ENCODE measurements around the gene PGM3.

The PGM3 gene

DNA sequence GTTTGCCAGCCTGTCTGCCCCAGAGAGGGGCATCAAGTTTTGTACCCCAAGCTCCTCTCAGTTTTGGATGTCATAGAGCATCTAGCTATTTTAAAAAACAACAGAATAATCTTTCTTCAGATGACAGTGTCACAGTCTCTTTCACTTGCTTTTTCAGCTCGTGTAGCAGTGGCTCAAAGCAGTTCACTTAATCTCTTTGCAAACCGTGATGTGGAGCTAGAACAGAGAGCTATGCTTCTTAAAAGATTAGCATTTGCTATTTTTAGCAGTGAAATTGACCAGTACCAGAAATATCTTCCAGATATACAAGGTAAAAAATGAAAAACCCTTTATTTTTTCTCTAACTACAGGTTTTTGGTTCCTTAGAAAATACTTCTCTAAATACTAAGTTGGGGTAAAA is 37.3 kb downstream of the PGM3 start:
- Mint-ChIP-seq H3K27ac (no peak overlapping the region), H3K27me3 (no peaks in the 10 kb centered on the region), H3K4me3 (no peak overlapping the region), H3K9me3 (no peaks in the 10 kb centered on the region), H3K4me1 (ENCODE audit: low read depth) (no peaks in the 10 kb centered on the region), H3K36me3 (ENCODE audit: low read depth) (peaks cover 80% of the 10 kb centered on the region)
- no peak for DNase-seq

DNA sequence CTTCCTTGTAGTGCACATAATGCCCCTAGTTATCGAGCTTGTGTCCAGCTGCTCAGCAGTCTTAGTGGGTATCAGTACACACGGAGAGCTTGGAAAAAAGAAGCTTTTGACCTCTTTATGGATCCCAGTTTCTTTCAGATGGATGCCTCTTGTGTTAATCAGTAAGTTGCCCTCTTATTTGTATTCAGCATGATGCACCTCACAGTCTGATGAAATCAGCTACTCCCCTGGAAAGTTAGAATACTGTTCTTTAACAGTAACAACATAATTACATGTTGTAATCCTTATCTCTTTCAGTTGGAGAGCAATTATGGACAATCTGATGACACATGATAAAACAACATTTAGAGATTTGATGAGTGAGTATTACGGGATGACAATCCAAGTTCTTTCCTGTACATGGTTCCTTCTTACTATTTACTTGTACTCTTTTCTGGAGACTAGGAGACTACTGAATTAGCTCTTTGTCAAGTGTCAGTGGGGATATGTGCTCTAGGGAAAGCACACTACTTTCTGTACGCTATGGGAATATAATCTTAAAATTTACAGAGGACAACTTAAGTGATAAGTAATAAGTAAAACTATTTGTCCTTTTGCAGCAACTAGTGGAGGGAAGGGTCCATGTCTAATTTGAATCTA is 39.1 kb downstream of the PGM3 start:
- Mint-ChIP-seq H3K4me3 (no peak overlapping the region), H3K9me3 (no peaks in the 10 kb centered on the region), H3K27ac (no peak overlapping the region), H3K27me3 (no peaks in the 10 kb centered on the region), H3K36me3 (ENCODE audit: low read depth) (peaks cover 78% of the 10 kb centered on the region), H3K4me1 (ENCODE audit: low read depth) (no peaks in the 10 kb centered on the region)
- no peak for DNase-seq

DNA sequence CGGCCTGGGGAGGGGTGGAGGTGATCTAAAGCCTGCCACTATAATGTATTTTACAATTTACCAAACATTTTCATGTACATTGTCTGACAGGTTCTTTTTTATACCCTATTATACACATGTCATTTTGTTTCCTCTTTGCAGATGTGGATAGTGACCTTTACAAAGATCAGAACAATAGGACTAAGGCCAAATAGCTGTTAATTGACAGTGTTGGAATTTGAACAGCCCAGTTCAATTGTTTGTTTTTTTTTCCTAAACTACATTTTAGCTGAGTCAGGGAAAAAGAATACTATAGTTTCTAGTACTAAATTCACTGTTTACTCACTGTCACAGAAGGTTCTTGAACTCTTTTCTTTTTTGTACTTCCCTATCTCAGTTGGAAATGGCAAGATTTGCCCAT is 40.2 kb downstream of the PGM3 start:
- no peaks in the 10 kb centered on the region for H3K9me3 Mint-ChIP-seq
- H3K4me1 Mint-ChIP-seq (ENCODE audit: low read depth): no peaks in the 10 kb centered on the region
- no peak overlapping the region for H3K4me3 Mint-ChIP-seq
- H3K36me3 Mint-ChIP-seq (ENCODE audit: low read depth): peaks cover 82% of the 10 kb centered on the region
- no peak overlapping the region for H3K27ac Mint-ChIP-seq
- no peaks in the 10 kb centered on the region for H3K27me3 Mint-ChIP-seq
- DNase-seq: no peak

DNA sequence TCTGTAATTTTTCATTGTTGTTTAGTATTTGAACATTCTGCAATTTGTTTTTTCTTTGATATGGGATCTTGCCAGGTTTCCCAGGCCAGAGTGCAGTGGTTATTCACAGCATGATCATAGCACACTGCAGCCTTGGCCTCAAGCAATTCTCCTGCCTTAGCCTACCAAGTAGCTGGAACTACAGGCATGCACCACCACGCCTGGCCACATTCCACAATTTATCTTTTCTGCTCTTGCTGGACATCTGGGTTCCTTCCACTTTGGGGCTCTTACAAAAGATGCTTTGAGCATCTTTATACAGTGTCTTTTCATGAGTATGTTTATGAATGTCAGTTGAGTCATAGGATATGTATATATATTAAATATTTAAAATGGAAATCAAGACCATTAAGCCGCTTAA is 42.0 kb downstream of the PGM3 start:
- Mint-ChIP-seq H3K4me3 (no peak overlapping the region), H3K36me3 (ENCODE audit: low read depth) (peaks cover 71% of the 10 kb centered on the region), H3K4me1 (ENCODE audit: low read depth) (no peaks in the 10 kb centered on the region), H3K27me3 (no peaks in the 10 kb centered on the region), H3K27ac (no peak overlapping the region), H3K9me3 (no peaks in the 10 kb centered on the region)
- no peak for DNase-seq

DNA sequence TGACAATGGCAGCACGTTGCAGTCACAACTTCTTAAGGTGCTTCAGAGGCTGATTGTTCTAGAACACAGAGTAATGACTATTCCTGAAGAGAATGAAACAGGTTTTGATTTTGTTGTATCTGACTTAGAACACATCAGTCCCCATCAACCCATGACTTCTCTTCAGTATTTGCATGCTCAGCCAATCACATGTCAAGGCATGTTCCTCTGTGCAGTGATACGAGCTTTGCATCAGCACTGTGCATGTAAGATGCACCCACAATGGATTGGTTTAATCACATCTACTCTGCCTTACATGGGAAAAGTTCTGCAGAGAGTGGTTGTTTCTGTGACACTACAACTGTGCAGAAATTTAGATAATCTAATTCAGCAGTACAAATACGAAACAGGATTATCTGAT is 54.3 kb downstream of the PGM3 start:
- Mint-ChIP-seq H3K27me3 (no peaks in the 10 kb centered on the region), H3K9me3 (no peaks in the 10 kb centered on the region), H3K36me3 (ENCODE audit: low read depth) (peaks cover 74% of the 10 kb centered on the region), H3K27ac (no peak overlapping the region), H3K4me3 (no peak overlapping the region), H3K4me1 (ENCODE audit: low read depth) (peaks cover 2% of the 10 kb centered on the region)
- DNase-seq: no peak

DNA sequence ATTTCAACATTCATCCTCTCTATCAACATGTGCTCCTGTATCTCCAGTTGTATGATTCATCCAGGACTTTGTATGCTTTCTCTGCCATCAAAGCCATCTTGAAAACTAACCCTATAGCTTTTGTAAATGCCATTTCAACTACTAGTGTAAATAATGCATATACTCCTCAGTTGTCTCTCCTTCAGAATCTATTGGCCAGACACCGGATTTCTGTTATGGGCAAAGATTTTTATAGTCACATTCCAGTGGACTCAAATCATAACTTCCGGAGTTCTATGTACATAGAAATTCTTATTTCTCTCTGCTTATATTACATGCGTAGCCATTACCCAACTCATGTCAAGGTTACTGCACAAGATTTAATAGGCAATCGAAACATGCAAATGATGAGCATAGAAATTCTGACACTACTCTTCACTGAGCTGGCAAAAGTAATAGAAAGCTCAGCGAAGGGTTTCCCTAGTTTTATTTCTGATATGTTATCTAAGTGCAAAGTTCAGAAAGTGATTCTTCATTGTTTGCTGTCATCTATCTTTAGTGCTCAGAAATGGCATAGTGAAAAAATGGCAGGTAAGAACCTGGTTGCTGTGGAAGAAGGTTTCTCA is 54.8 kb downstream of the PGM3 start:
- no peak overlapping the region for H3K4me3 Mint-ChIP-seq
- no peak overlapping the region for H3K27ac Mint-ChIP-seq
- DNase-seq: no peak
- no peaks in the 10 kb centered on the region for H3K9me3 Mint-ChIP-seq
- H3K36me3 Mint-ChIP-seq (ENCODE audit: low read depth): peaks cover 69% of the 10 kb centered on the region
- no peaks in the 10 kb centered on the region for H3K27me3 Mint-ChIP-seq
- peaks cover 2% of the 10 kb centered on the region for H3K4me1 Mint-ChIP-seq (ENCODE audit: low read depth)

DNA sequence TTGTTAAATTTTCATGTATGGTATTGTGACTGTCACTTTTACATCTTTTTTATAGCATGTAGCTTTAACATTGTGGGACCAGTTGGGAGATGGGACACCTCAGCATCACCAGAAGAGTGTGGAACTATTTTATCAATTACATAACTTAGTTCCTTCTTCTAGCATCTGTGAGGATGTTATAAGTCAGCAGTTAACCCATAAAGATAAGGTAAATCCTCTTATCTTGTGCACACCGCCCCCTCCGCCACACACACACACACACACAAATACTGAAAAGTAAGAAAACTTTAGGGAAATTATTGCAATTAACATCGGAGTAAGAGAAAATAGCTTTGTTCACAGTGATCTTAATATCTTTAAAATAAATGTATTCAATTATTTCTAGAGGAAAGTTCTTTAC is 60.9 kb downstream of the PGM3 start:
- no peak overlapping the region for H3K4me3 Mint-ChIP-seq
- no peaks in the 10 kb centered on the region for H3K9me3 Mint-ChIP-seq
- no peaks in the 10 kb centered on the region for H3K4me1 Mint-ChIP-seq (ENCODE audit: low read depth)
- H3K36me3 Mint-ChIP-seq (ENCODE audit: low read depth): peaks cover 75% of the 10 kb centered on the region
- DNase-seq: no peak
- H3K27me3 Mint-ChIP-seq: no peaks in the 10 kb centered on the region
- H3K27ac Mint-ChIP-seq: no peak overlapping the region

DNA sequence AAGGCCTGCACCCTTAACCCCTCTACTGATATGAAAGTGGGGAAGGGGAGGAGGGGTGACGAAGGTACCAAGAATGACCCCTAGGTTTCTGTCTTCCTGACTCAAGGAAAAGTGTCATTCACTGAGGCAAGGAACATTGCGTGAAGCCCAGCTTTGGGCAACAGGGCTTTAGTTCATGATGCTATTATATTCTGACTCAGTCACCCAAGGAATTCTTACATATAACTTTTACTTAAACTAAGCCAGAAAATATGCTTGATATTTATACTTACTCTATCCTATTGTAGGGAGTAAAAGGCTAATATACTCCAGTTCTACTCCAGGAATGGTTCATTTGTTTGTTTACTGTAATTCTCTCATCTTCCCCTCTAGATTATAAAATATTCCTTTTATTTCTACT is 65.1 kb downstream of the PGM3 start:
- Mint-ChIP-seq H3K4me3 (no peak overlapping the region), H3K9me3 (no peaks in the 10 kb centered on the region), H3K27me3 (no peaks in the 10 kb centered on the region), H3K36me3 (ENCODE audit: low read depth) (peaks cover 84% of the 10 kb centered on the region), H3K4me1 (ENCODE audit: low read depth) (no peaks in the 10 kb centered on the region), H3K27ac (no peak overlapping the region)
- DNase-seq: no peak

DNA sequence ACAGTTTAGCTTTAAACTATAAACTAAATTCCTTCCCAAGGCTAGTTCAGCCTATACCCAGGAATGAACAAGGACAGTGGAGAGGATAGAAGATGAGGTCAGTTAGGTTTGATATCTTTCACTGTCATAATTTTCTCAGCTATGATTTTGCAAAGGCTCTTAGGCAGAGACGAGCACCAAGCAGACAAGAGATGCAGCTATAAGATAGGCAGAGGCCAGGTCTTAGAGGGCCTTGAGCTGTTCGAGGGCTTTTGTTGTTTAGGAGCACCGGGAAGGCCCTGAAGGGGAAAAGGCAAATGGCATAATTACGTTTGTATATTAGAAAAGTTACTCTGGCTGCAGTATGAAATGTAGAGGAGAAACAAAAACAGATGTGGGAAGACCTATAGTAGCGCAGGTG is 65.8 kb downstream of the PGM3 start:
- Mint-ChIP-seq H3K27me3 (no peaks in the 10 kb centered on the region), H3K36me3 (ENCODE audit: low read depth) (peaks cover 84% of the 10 kb centered on the region), H3K4me1 (ENCODE audit: low read depth) (no peaks in the 10 kb centered on the region), H3K27ac (no peak overlapping the region), H3K4me3 (no peak overlapping the region), H3K9me3 (no peaks in the 10 kb centered on the region)
- no peak for DNase-seq

DNA sequence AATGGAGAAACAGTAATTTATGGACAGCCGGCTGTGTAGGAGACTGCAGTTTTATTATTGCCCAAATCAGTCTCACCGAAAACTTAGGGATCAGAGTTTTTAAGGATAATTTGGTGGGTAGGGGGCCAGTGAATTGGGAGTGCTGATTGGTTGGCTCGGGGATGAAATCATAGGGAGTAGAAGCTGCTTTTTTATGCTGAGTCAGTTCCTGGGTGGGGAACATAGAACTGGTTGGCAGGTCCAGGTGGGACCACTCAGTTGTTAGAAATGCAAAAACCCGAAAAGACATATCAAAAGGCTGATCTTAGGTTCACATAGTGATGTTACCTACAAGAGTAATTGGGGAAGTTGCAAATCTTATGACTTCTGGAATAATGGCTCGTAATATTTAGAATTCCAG is 66.3 kb downstream of the PGM3 start:
- no peak for DNase-seq
- H3K4me3 Mint-ChIP-seq: no peak overlapping the region
- H3K27me3 Mint-ChIP-seq: no peaks in the 10 kb centered on the region
- no peaks in the 10 kb centered on the region for H3K9me3 Mint-ChIP-seq
- no peaks in the 10 kb centered on the region for H3K4me1 Mint-ChIP-seq (ENCODE audit: low read depth)
- peak overlapping the region; percentile 2 for H3K27ac Mint-ChIP-seq
- H3K36me3 Mint-ChIP-seq (ENCODE audit: low read depth): peaks cover 84% of the 10 kb centered on the region

DNA sequence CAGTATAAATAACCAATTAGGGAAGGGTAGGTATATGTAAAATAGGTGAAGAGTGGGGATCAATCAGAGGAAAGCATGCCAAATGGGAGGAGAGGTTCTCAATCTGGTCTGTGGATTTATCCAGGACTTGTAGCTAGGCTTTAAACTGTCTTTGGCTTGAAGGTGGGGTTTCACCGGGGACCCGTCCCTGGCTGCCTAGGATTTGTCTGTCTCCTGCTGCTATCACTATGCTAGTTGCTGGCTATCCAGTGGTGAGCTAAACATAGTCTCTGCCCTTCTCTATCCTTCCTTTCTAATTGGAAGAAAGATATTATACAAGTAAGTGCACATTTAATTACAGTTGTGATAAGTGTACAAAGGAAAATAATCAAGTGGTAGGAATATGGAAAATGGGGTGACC is 66.8 kb downstream of the PGM3 start:
- H3K27me3 Mint-ChIP-seq: no peaks in the 10 kb centered on the region
- peaks cover 80% of the 10 kb centered on the region for H3K36me3 Mint-ChIP-seq (ENCODE audit: low read depth)

DNA sequence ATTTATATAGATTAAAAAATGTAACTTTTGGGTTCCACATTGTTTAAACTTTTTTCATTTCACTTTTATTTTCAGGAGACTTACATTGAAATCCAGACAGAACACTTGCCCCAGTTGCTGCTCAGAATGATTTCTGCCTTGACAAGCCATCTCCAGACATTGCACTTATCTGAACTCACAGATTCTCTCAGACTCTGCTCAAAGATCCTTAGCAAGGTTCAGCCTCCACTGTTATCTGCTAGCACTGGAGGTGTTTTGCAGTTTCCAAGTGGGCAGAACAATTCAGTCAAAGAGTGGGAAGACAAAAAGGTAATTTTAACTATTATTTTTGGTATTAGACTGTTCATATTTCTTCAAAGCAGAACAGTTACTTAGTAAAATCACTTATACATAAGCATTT is 67.6 kb downstream of the PGM3 start:
- Mint-ChIP-seq H3K9me3 (no peaks in the 10 kb centered on the region), H3K27ac (no peak overlapping the region), H3K4me3 (no peak overlapping the region), H3K4me1 (ENCODE audit: low read depth) (no peaks in the 10 kb centered on the region), H3K27me3 (no peaks in the 10 kb centered on the region), H3K36me3 (ENCODE audit: low read depth) (peaks cover 81% of the 10 kb centered on the region)
- DNase-seq: no peak

More for the DNA sequence above, 66.8 kb downstream of the PGM3 start:
- H3K9me3 Mint-ChIP-seq: no peaks in the 10 kb centered on the region
- H3K27ac Mint-ChIP-seq: peak overlapping the region; percentile 2
- no peak overlapping the region for H3K4me3 Mint-ChIP-seq
- H3K4me1 Mint-ChIP-seq (ENCODE audit: low read depth): no peaks in the 10 kb centered on the region
- no peak for DNase-seq

DNA sequence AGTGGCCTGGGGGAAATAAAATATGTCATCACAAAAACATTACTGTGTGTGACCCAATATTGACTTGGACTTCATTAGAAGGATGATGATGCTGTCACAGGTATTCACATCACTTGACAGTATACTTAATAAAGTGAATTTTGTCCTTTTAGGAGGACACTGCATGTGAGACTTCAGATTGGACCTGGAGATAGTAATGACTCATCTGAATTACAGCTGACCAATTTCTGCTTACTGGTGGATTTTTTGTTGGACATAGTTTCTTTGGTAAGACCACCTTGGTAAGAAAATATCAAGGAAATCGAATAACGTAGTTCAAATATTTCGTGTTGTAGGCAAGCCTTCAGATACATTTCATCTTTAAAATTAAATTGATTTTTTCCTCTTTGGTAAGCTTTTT is 68.5 kb downstream of the PGM3 start:
- no peak overlapping the region for H3K27ac Mint-ChIP-seq
- no peak overlapping the region for H3K4me3 Mint-ChIP-seq
- no peaks in the 10 kb centered on the region for H3K4me1 Mint-ChIP-seq (ENCODE audit: low read depth)
- H3K27me3 Mint-ChIP-seq: no peaks in the 10 kb centered on the region
- no peak for DNase-seq
- no peaks in the 10 kb centered on the region for H3K9me3 Mint-ChIP-seq
- H3K36me3 Mint-ChIP-seq (ENCODE audit: low read depth): peaks cover 79% of the 10 kb centered on the region

DNA sequence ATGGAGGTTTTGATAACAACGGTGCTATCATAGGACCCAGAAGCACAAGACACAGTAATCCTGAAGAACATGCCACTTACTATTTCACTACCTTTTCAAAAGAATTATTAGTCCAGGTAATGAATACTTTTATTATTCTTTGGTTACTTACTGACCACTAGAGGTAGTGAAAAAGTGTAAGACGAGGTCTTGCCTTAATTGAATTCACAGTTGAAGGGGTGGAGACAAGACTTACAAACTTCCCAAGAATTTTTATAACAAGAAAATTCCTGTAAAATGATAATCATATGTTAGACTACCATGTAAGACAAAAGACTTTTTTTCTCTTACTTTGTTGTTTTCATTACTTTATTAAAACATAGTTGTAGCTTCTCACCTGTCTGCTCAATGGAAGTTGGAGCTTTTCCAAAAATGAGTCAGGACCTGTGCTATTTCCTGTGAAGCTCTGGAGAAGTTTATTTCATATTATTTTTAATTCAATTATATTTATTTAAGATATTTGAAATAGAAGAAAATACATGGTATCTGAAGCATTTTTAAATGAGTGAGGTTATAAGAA is 73.2 kb downstream of the PGM3 start:
- Mint-ChIP-seq H3K36me3 (ENCODE audit: low read depth) (peaks cover 50% of the 10 kb centered on the region), H3K4me1 (ENCODE audit: low read depth) (no peaks in the 10 kb centered on the region), H3K9me3 (no peaks in the 10 kb centered on the region), H3K27ac (no peak overlapping the region), H3K27me3 (no peaks in the 10 kb centered on the region), H3K4me3 (no peak overlapping the region)
- DNase-seq: no peak

DNA sequence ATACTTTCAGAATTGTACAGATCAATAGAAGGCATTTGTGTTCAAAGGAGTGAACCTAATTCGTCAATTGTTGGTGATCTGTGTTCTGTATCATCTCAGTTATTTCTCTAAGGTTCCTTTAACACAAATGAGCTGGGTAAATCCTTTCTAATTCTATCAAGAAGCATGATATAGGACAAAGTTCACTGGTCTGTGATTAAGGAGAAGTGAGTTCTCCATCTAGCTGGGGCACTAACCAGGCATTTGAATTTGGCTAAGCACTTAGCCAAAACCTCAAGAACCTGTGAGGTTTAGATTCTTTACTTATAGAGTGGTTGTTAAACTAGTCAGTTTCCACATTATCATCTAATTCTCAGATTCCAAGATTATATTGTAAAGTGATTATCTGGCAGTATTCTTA is 75.3 kb downstream of the PGM3 start:
- peaks cover 39% of the 10 kb centered on the region for H3K36me3 Mint-ChIP-seq (ENCODE audit: low read depth)
- no peak overlapping the region for H3K4me3 Mint-ChIP-seq
- H3K27ac Mint-ChIP-seq: no peak overlapping the region
- DNase-seq: no peak
- no peaks in the 10 kb centered on the region for H3K27me3 Mint-ChIP-seq
- no peaks in the 10 kb centered on the region for H3K9me3 Mint-ChIP-seq
- no peaks in the 10 kb centered on the region for H3K4me1 Mint-ChIP-seq (ENCODE audit: low read depth)
